Right cardiac atrium (tissue), 5 donors: ENCODE results near the gene BOC. TPM values are rescaled to one million over a fixed set of nuclear protein-coding genes. Genes with fewer than 3 reads are reported as not detected.

Source experiments
- ATAC-seq, 2 donors: fragments of 200-7000 bp; cut with Tn5 transposase; one replicate each; pipeline versions ENCODE4 v1.8.0 to v1.9.1; 2020; ENCODE audit warnings: moderate library complexity in 2 of 2, mild to moderate bottlenecking in 1 of 2
- DNase-seq, 3 donors: peaks; one replicate each; pipeline ENCODE4 v3.0.0-alpha.2; 2020
- H3K27ac ChIP-seq: one replicate; pipeline ENCODE4 v1.5.1; 2013; ENCODE audit warnings: mild to moderate bottlenecking, low read length, control low read depth, moderate library complexity
- H3K27me3 ChIP-seq: one replicate; pipeline ENCODE4 v1.6.1; 2013; ENCODE audit not compliant: control insufficient read depth, insufficient read depth
- H3K4me1 ChIP-seq: one replicate; pipeline ENCODE4 v1.6.1; 2013; ENCODE audit warnings: low read length; ENCODE audit not compliant: control insufficient read depth, insufficient read depth
- H3K4me3 ChIP-seq: one replicate; pipeline ENCODE4 v1.5.1; 2013; ENCODE audit warnings: low read length, control low read depth
- H3K9me3 ChIP-seq: one replicate; pipeline ENCODE4 v1.6.1; 2013; ENCODE audit warnings: low read length; ENCODE audit not compliant: control insufficient read depth
- WGBS: extraction: QIAGEN DNeasy Blood & Tissue Kit; methylation state at CpG from one replicate; pipeline ENCODE4 v1.1.7; 2013; 5-methylcytosine and 5-hydroxymethylcytosine counted together
- intact Hi-C, 4 donors: fragments of 100-400 bp; cut with DNase I; formaldehyde crosslinking; loops; one replicate each; pipeline versions ENCODE4 v1.11.0 to v1.14.0; 2022 to 2023
- polyA plus RNA-seq: library from polyadenylated mRNA; stranded (reverse); fragments of 200-250 nt; gene quantifications from one replicate; pipeline ENCODE4 v1.2.3, GENCODE V29; 2013
- total RNA-seq, 4 donors: library from RNA; stranded (reverse); fragmentation: NEBNext Ultra II Directional; extraction: Animal tissue kit (Norgen Biotek cat#: 25700); gene quantifications; one replicate each; pipeline ENCODE4 v1.2.1, GENCODE V29; 2021
- donor health status: healthy with polysubstance abuse.
- donor health status: DM: no; HTN: yes; CAD: no.
- donor health status: DM: no; HTN: no; CAD: no.
- donor health status: DM: no; HTN: yes; CAD: no; lungs with severe emphysema.
- donor health status: DM: yes; HTN: yes; CAD: no.

The BOC gene
- total and polyA plus RNA-seq, 5 donors: 5.2 to 45.3 (median 13.6) TPM

DNA sequence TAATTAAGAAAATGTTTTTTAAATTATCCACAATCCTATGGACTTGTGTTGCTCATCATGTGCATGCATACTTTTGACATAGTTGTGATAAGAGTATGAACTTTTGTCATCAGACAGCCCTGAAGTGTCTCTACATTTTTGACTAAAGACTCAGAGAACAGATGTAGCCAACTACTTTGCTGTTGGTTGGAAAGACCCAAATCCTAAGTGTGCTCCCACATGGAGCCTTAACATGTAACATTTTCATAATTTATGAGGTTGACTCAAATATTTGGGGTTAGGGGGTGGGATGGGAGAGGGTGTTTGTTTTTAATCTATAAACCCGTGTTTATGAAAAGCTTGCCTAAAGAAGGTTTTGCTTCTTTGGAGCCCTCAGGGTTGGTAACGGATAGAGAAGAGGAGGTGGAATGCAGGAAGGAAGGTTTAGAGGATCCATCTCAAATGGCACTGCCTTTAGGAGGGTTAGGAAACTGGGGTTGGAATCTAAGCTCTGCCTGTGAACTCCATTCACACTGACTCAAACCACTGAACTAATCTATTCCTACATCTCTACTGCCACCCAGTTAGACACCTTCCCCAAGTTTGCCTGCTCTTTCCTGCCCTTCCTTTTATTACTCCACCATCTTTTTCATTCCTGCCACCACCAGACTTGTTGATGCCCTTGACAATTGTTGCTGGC lies 3.7 kb downstream of the BOC start:
- no peaks in the 10 kb centered on the region for H3K9me3 ChIP-seq
- no peak for ATAC-seq
- no peak overlapping the region for H3K4me3 ChIP-seq
- DNase-seq: no peak
- intact Hi-C loops: loop anchor here in 2 of 4 donors (5.0 kb wide), 2 partner anchors 72 to 78 kb away; no protein-coding TSS in a partner anchor
- no peak overlapping the region for H3K27ac ChIP-seq
- H3K27me3 ChIP-seq: no peaks in the 10 kb centered on the region
- WGBS: 82% methylated on average over 2 of the region's 2 CpGs
- H3K4me1 ChIP-seq: no peaks in the 10 kb centered on the region

DNA sequence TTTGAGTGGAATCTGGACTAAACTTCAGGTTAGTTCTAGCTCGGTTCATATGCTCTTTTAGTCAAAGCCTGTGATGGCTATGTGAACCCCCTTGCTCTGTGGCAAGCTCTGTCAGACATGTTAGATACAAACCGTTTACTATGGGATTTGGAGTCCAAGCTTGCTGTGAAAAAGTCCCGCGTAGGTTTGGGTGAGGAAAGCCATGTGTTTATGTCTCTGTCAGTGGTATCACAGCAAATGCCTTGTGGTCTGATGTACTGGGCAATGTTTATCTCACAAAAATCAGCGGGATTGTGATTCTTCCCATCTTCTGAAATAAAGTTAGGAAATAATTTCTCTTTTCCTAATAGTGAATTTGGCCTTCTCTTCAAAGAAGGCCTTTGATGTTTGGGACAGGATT lies 5.0 kb downstream of the BOC start:
- Histone ChIP-seq H3K4me3 (no peak overlapping the region), H3K9me3 (no peaks in the 10 kb centered on the region), H3K27me3 (no peaks in the 10 kb centered on the region), H3K27ac (no peak overlapping the region), H3K4me1 (no peaks in the 10 kb centered on the region)
- DNase-seq: no peak
- intact Hi-C loops: no loop called here
- no peak for ATAC-seq
- WGBS: 86% methylated on average over 5 of the region's 5 CpGs

DNA sequence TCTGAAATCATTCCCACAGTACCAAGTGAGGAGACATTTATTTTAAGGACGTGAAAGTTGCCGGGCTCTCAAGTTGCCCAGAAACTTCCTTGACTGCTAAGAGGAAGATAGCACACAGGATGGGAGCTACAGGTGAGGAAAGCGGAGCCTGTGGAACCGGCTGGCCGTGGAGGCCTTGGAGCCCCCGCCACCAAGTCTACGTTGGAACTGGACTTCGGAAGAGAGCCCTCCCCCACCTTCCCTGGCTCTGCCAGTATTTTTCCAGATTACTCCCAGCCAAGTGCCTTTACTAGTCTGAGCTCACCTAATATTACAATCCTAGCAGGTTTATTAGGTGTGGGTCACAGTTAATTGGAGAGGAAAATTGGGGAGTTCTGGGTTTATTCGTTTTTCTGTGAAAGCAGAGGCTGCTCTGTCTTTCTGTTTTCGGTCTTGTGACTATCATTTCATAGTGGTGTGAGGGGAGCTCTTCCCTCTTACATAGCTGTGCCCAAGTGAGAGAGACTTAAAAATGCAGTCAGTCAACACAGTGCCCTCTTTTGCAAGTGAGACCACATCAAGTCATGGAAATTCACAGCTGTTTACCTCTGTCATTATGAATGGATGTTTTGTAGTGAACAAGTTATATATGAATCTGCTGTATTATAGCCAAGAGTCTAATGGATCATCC lies 6.8 kb downstream of the BOC start:
- Histone ChIP-seq H3K27ac (no peak overlapping the region), H3K4me1 (no peaks in the 10 kb centered on the region), H3K4me3 (no peak overlapping the region), H3K27me3 (no peaks in the 10 kb centered on the region), H3K9me3 (no peaks in the 10 kb centered on the region)
- intact Hi-C loops: no loop called here
- DNase-seq (no peak), ATAC-seq (no peak)
- WGBS: 80% methylated on average over 10 of the region's 10 CpGs

DNA sequence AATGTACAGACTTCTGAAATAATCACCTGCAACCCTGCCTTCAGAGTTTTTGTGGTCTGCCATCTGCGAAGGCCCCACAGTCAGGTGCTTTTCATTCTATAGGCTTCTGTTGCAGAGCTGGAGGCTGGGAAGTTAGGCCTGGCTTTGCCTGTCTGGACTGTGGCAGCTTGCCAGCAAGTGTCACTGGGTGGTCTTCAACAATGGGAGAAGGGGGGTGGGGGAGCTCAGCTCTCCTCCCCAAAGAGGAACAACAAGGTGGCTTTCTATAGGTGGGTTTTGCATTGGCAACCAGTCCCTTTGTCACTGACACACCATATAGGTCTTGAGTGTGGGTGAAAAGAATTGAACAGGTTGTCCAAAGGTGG lies 7.3 kb downstream of the BOC start:
- Histone ChIP-seq H3K27ac (no peak overlapping the region), H3K9me3 (no peaks in the 10 kb centered on the region), H3K27me3 (no peaks in the 10 kb centered on the region), H3K4me1 (no peaks in the 10 kb centered on the region), H3K4me3 (no peak overlapping the region)
- intact Hi-C loops: no loop called here
- WGBS: 92% methylated on average over 1 of the region's 1 CpG
- no peak for ATAC-seq
- no peak for DNase-seq

DNA sequence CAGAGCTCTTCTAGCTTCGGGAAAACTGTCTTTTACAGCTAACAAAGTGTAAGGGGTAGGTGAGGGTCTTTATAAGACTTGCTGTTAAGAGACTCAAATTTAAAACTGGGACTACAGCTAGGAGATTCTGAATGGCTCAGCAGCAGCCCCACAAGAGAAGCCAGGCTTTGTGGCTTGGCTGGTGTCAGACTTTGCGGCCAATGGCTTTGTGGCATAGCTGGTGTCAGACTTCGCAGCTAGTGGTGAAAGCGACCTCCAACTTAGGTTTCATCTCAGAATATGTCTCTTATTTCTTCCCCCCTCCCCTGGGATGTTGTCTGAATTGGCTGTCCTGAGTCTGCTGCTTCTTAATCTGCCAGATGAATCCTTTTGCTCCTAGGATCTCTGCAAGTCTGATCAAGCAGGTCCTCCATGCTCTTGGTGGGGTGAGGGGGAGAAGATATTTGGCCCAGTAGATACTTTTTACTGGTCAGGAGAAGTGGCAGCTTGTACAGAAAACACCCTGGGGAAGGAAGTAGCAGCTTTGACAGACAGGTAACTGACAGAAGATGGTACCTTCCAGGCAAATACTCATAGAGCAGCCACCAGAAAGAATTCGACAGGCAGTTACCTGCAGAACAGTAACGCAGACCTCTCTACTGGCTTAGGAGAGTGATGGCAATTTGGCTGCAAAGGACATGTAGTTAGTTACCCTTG lies 8.4 kb downstream of the BOC start:
- H3K9me3 ChIP-seq: no peaks in the 10 kb centered on the region
- 70% methylated on average over 6 of the region's 6 CpGs for WGBS
- ATAC-seq (no peak), DNase-seq (no peak)
- H3K27ac ChIP-seq: no peak overlapping the region
- no peaks in the 10 kb centered on the region for H3K27me3 ChIP-seq
- intact Hi-C loops: no loop called here
- H3K4me3 ChIP-seq: no peak overlapping the region
- H3K4me1 ChIP-seq: no peaks in the 10 kb centered on the region

DNA sequence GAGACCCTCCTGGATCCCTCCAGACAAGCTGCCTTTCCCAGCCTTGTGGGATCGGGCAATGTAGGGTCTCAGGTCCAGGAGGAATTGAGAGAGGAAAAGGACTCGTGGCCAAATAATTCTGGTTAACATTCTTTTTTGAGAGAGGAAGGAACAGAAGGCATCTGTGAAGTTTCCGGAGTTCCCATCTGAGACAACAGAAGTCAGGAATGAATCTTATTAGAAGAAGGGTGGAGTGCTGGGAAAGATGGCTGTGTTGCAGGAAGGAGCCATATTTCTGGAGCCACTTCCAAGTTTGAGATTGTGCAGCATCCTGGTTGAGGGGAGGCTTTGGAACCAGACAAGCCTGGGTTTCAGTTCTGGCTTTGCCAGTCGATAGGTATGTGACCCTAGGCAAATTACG lies 9.4 kb downstream of the BOC start:
- no peak overlapping the region for H3K4me3 ChIP-seq
- DNase-seq (no peak), ATAC-seq (no peak)
- intact Hi-C loops: no loop called here
- H3K4me1 ChIP-seq: no peaks in the 10 kb centered on the region
- no peaks in the 10 kb centered on the region for H3K9me3 ChIP-seq
- H3K27ac ChIP-seq: no peak overlapping the region
- WGBS: 64% methylated on average over 5 of the region's 5 CpGs
- H3K27me3 ChIP-seq: no peaks in the 10 kb centered on the region

DNA sequence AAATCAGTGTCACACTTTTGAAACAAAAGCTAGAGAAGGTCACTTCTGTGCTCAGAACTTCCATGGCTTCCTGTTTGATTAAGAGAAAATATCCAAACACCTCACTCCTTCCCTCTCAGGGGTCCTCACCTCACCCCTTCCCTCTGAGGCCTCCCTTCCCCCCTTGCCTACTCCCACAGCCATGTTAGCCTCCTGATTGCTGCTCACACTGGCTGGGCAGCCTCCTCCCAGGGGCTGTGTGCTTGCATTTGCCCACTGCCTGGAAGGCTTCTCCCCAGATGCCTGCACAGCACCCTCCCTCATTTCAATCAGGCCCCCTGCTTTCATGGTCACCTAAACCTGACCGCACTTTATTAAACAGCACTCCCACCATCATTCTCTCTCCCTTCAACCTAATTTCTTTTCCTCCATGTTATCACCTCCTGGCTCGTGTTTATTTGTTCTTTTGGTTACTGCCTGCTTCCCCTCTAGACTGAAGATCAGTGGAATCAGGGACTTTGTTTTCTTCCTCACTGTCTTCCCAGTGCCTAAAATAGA lies 10.4 kb downstream of the BOC start:
- ATAC-seq (peak in 1 of 2 donors; percentile 34), DNase-seq (no peak)
- Histone ChIP-seq H3K4me1 (no peaks in the 10 kb centered on the region), H3K27ac (no peak overlapping the region), H3K27me3 (no peaks in the 10 kb centered on the region), H3K9me3 (no peaks in the 10 kb centered on the region), H3K4me3 (no peak overlapping the region)
- 49% methylated on average over 2 of the region's 2 CpGs for WGBS
- intact Hi-C loops: no loop called here

DNA sequence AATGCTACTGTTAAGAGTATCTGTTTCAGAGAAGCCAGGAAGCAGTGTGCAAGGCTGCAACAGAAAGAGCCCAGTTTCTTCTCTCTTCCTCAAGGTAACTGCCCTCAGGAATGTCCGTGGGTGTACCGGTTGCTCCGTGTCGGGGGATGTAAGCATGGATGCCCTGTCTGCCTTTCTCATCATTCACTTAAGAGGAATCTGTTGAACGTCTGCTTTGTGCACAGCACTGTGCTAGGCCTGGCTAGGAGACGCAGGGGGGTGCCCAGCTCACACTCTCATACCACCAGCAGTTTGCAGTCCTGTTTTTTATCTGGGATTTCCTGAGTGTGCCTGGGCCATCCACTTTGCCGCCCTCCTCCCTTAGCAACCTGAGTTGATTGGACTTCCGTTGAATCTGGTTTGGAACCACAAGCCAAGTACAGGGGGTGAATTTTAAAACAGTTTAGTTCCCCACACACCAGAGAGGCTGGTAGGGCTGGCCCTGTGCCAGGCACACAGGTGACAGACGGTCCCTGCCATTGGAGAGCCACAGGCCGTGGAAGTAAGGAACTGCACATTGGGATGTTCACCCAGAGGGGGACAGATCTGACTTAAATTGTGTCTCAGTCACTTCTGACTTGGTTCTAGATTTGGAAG lies 11.2 kb downstream of the BOC start:
- DNase-seq (peak in 1 of 3 donors; percentile 39), ATAC-seq (peak in 1 of 2 donors; percentile 41)
- no peak overlapping the region for H3K4me3 ChIP-seq
- no peaks in the 10 kb centered on the region for H3K27me3 ChIP-seq
- no peaks in the 10 kb centered on the region for H3K4me1 ChIP-seq
- H3K9me3 ChIP-seq: no peaks in the 10 kb centered on the region
- no peak overlapping the region for H3K27ac ChIP-seq
- intact Hi-C loops: no loop called here
- WGBS: 58% methylated on average over 10 of the region's 10 CpGs

DNA sequence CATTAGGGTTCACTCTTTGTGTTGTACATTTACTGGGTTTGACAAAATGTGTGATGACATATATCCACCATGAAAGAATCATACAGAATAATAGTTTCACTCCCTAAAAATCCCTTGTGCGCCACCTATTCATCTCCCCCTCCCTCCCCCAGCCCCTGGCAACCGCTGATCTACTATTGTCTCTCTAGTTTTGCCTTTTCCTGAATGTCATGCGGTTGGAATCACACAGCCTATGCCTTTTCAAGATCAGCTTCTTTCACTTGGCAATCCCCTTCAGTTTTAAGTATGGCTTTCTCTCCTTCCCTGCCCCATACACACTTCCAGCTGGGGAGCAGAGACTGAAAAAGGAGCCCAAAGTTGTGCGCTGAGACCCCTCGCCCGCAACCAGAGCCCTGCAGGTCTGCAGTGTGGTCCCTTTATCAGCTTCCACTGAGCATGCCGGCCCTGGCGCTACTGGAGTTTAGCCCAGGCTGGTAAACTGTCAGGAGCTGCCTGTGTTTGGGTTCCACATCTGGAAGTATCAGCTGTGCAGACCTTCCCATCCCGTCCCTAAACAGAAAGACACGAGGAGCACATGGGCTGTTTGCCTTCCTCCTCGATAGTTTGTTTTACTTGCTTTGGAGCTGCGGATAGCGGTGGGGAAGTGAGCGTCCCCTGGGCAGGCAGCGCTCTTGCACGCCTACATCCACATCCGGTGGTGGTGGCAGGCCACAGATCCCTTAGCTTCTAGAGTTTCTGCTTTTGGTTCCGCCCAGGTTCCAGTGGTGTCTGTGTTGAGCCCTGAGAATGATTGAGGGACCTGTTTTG lies 12.3 kb downstream of the BOC start:
- ATAC-seq: peak; percentile 46 to 62
- H3K27ac ChIP-seq: no peak overlapping the region
- WGBS: 53% methylated on average over 18 of the region's 18 CpGs
- peak in 2 of 3 donors; percentile 62 to 70 for DNase-seq
- no peak overlapping the region for H3K4me3 ChIP-seq
- H3K9me3 ChIP-seq: no peaks in the 10 kb centered on the region
- H3K4me1 ChIP-seq: no peaks in the 10 kb centered on the region
- no peaks in the 10 kb centered on the region for H3K27me3 ChIP-seq
- intact Hi-C loops: no loop called here

DNA sequence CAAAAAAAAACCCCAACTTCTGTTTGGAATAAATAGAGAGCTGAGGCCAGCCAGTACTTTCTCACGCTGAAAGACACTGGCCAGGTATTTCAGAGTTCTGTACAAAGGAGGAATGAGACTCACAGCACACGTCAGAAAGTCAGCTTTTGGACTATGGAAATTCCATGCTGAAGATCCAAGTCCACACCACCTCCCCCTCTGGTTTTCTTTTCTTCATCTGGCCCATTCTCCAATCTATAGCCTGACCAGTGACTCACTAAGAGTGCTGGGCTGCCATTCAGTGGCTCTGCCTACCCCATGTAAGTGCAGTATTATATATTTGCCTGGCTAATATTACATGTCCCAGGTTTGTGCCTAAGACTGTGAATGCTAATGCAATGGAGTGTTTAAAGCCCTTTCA lies 13.9 kb downstream of the BOC start:
- Histone ChIP-seq H3K4me3 (no peak overlapping the region), H3K4me1 (no peaks in the 10 kb centered on the region), H3K27ac (no peak overlapping the region), H3K27me3 (no peaks in the 10 kb centered on the region), H3K9me3 (no peaks in the 10 kb centered on the region)
- 93% methylated on average over 2 of the region's 2 CpGs for WGBS
- DNase-seq (no peak), ATAC-seq (no peak)
- intact Hi-C loops: no loop called here
